Measurements from ENCODE around the gene ACTL6A.

GRCh38 chr3:179546814-179547241 is 15.9 kb upstream of the ACTL6A start:
- TF ChIP-seq, protein P1, sequence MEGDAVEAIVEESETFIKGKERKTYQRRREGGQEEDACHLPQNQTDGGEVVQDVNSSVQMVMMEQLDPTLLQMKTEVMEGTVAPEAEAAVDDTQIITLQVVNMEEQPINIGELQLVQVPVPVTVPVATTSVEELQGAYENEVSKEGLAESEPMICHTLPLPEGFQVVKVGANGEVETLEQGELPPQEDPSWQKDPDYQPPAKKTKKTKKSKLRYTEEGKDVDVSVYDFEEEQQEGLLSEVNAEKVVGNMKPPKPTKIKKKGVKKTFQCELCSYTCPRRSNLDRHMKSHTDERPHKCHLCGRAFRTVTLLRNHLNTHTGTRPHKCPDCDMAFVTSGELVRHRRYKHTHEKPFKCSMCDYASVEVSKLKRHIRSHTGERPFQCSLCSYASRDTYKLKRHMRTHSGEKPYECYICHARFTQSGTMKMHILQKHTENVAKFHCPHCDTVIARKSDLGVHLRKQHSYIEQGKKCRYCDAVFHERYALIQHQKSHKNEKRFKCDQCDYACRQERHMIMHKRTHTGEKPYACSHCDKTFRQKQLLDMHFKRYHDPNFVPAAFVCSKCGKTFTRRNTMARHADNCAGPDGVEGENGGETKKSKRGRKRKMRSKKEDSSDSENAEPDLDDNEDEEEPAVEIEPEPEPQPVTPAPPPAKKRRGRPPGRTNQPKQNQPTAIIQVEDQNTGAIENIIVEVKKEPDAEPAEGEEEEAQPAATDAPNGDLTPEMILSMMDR (IDR thresholded peaks at IDR 0.05) = no peak
- no peak for TF ChIP-seq POLR2AphosphoS5 (IDR thresholded peaks at IDR 0.05)
